H9 (cell line): ENCODE measurements around the gene TOGARAM1. TPM values are rescaled to one million over a fixed set of nuclear protein-coding genes. Genes with fewer than 3 reads are reported as not detected.
A peak's percentile ranks its signal among the peaks of the same experiment; 100 is the strongest.

Experiments used
- DNase-seq: peaks from one replicate; pipeline ENCODE4 v3.0.0-alpha.2; 2017
- H2AFZ ChIP-seq: one replicate; pipeline ENCODE4 v1.6.1; 2013; ENCODE audit warnings: mild to moderate bottlenecking, low read length, control low read depth, moderate library complexity
- H2AK5ac ChIP-seq: 2 replicates; pipeline ENCODE4 v1.6.1; 2013; ENCODE audit warnings: low read length, control low read depth, mixed read lengths; ENCODE audit not compliant: insufficient read length
- H2BK120ac ChIP-seq: one replicate; pipeline ENCODE4 v1.6.1; 2013; ENCODE audit warnings: low read depth, mild to moderate bottlenecking, low read length, control low read depth, inconsistent platforms; ENCODE audit not compliant: poor library complexity, severe bottlenecking
- H2BK12ac ChIP-seq: 2 replicates; pipeline ENCODE4 v1.6.1; 2013; ENCODE audit warnings: low read length, control low read depth, mixed read lengths, low read depth; ENCODE audit not compliant: insufficient read length
- H2BK15ac ChIP-seq: 2 replicates; pipeline ENCODE4 v1.6.1; 2013; ENCODE audit warnings: low read depth, low read length, control low read depth
- H2BK20ac ChIP-seq: one replicate; pipeline ENCODE4 v1.6.1; 2013; ENCODE audit warnings: low read depth, mild to moderate bottlenecking, low read length, control low read depth, inconsistent platforms; ENCODE audit not compliant: poor library complexity, severe bottlenecking
- H2BK5ac ChIP-seq: 2 replicates; pipeline ENCODE4 v1.6.1; 2013; ENCODE audit warnings: low read length, control low read depth, mixed read lengths; ENCODE audit not compliant: insufficient read length
- H3K14ac ChIP-seq: 2 replicates; pipeline ENCODE4 v1.6.1; 2013; ENCODE audit warnings: low read length, control low read depth; ENCODE audit not compliant: insufficient read depth
- H3K18ac ChIP-seq: 2 replicates; pipeline ENCODE4 v1.6.1; 2013; ENCODE audit warnings: low read depth, mild to moderate bottlenecking, mixed read lengths, low read length, control low read depth; ENCODE audit not compliant: insufficient read length
- H3K23ac ChIP-seq: 2 replicates; pipeline ENCODE4 v1.6.1; 2013; ENCODE audit warnings: low read length, control low read depth, mixed read lengths, low read depth; ENCODE audit not compliant: insufficient read length
- H3K23me2 ChIP-seq: 2 replicates; pipeline ENCODE4 v1.6.1; 2013; ENCODE audit warnings: low read depth, mild to moderate bottlenecking, mixed read lengths, low read length, control low read depth; ENCODE audit not compliant: insufficient read length, poor library complexity, severe bottlenecking
- H3K27ac ChIP-seq: 2 replicates; pipeline ENCODE4 v1.5.1; 2013; ENCODE audit warnings: low read length, control low read depth, mixed read lengths, low read depth; ENCODE audit not compliant: insufficient read length
- H3K27me3 ChIP-seq: 2 replicates; pipeline ENCODE4 v1.6.1; 2013; ENCODE audit warnings: low read length, control low read depth, inconsistent platforms; ENCODE audit not compliant: insufficient read depth
- H3K4ac ChIP-seq: 2 replicates; pipeline ENCODE4 v1.6.1; 2013; ENCODE audit warnings: low read depth, mild to moderate bottlenecking, control low read depth, inconsistent platforms, low read length, moderate library complexity
- H3K4me1 ChIP-seq: 2 replicates; pipeline ENCODE4 v1.6.1; 2013; ENCODE audit warnings: low read length, control low read depth, inconsistent platforms; ENCODE audit not compliant: insufficient read depth
- H3K4me2 ChIP-seq: 2 replicates; pipeline ENCODE4 v1.6.1; 2013; ENCODE audit warnings: low read length, control low read depth, mixed read lengths; ENCODE audit not compliant: insufficient read length, insufficient read depth
- H3K56ac ChIP-seq: 2 replicates; pipeline ENCODE4 v1.6.1; 2013; ENCODE audit warnings: low read depth, mild to moderate bottlenecking, mixed read lengths, low read length, control low read depth; ENCODE audit not compliant: insufficient read length
- H3K79me1 ChIP-seq: 2 replicates; pipeline ENCODE4 v1.6.1; 2013; ENCODE audit warnings: low read depth, mild to moderate bottlenecking, moderate library complexity, low read length, control low read depth, inconsistent platforms; ENCODE audit not compliant: insufficient read depth, poor library complexity, severe bottlenecking
- H3K79me2 ChIP-seq: 2 replicates; pipeline ENCODE4 v1.6.1; 2013; ENCODE audit warnings: low read length, control low read depth, inconsistent platforms; ENCODE audit not compliant: insufficient read depth
- H3K9ac ChIP-seq: 2 replicates; pipeline ENCODE4 v1.6.1; 2013; ENCODE audit warnings: low read length, control low read depth, mixed read lengths; ENCODE audit not compliant: insufficient read length; ENCODE audit errors: extremely low read depth
- H3K9me3 ChIP-seq: one replicate; pipeline ENCODE4 v1.6.1; 2013; ENCODE audit warnings: low read depth, low read length, inconsistent platforms; ENCODE audit not compliant: control insufficient read depth
- H3T11ph ChIP-seq: one replicate; pipeline ENCODE4 v1.6.1; 2013; ENCODE audit warnings: mild to moderate bottlenecking, low read length, control low read depth, inconsistent platforms
- H4K20me1 ChIP-seq: one replicate; pipeline ENCODE4 v1.6.1; 2013; ENCODE audit not compliant: control insufficient read depth, insufficient read length, insufficient read depth
- H4K5ac ChIP-seq: 2 replicates; pipeline ENCODE4 v1.6.1; 2013; ENCODE audit warnings: low read depth, mild to moderate bottlenecking, mixed read lengths, low read length, control low read depth; ENCODE audit not compliant: insufficient read length
- H4K8ac ChIP-seq: replicated peaks from 2 replicates; pipeline ENCODE4 v1.6.1; 2013; ENCODE audit warnings: low read length, control low read depth, mixed read lengths, low read depth; ENCODE audit not compliant: insufficient read length
- H4K91ac ChIP-seq: 2 replicates; pipeline ENCODE4 v1.6.1; 2013; ENCODE audit warnings: low read depth, mild to moderate bottlenecking, moderate library complexity, mixed read lengths, low read length, control low read depth; ENCODE audit not compliant: insufficient read length
- H3K27ac Mint-ChIP-seq, 3 experiments: 2 replicates in 2 of 3; 3 replicates in 1 of 3; pipeline ENCODE4 v1.8.0; 2020 to 2021; ENCODE audit warnings: mixed read lengths in 3 of 3, mild to moderate bottlenecking in 1 of 3, moderate library complexity in 1 of 3
- H3K27me3 Mint-ChIP-seq: 2 replicates; pipeline ENCODE4 v1.8.0; 2021; ENCODE audit warnings: low read depth, mild to moderate bottlenecking, moderate library complexity, mixed read lengths
- H3K36me3 Mint-ChIP-seq, 3 experiments: 2 replicates in 2 of 3; 3 replicates in 1 of 3; pipeline ENCODE4 v1.8.0; 2020 to 2021; ENCODE audit warnings: low read depth in 3 of 3, mixed read lengths in 3 of 3; ENCODE audit not compliant: insufficient read depth in 1 of 3
- H3K4me1 Mint-ChIP-seq, 2 experiments: 2 replicates each; pipeline ENCODE4 v1.8.0; 2020; ENCODE audit warnings: mixed read lengths in 2 of 2
- H3K4me3 Mint-ChIP-seq, 2 experiments: 2 replicates in 1 of 2; 3 replicates in 1 of 2; pipeline ENCODE4 v1.8.0; 2020 to 2021; ENCODE audit warnings: mild to moderate bottlenecking in 2 of 2, mixed read lengths in 2 of 2, moderate library complexity in 1 of 2
- H3K9me3 Mint-ChIP-seq, 2 experiments: 2 replicates in 1 of 2; 3 replicates in 1 of 2; pipeline ENCODE4 v1.8.0; 2020; ENCODE audit warnings: mild to moderate bottlenecking in 2 of 2, mixed read lengths in 2 of 2, moderate library complexity in 1 of 2
- CTCF ChIP-seq: fragments of 200-600 bp; sonication (generic); conservative IDR thresholded peaks from 3 replicates; pipeline ENCODE4 v1.8.0; 2021; ENCODE audit warnings: antibody characterized with exemption, mild to moderate bottlenecking
- WGBS: extraction: QIAGEN DNeasy Blood & Tissue Kit; methylation state at CpG from one replicate; pipeline ENCODE4 v1.1.7; 2013; ENCODE audit warnings: missing lambda C conversion rate, low lambda C conversion rate, mixed read lengths; ENCODE audit not compliant: insufficient read length; ENCODE audit errors: extremely low coverage; 5-methylcytosine and 5-hydroxymethylcytosine counted together
- total RNA-seq: library from RNA; stranded (reverse); gene quantifications from 2 replicates; pipeline ENCODE4 v1.2.1, GENCODE V29; 2021

The TOGARAM1 gene
- total RNA-seq, 1 experiment from 2014 or later, result 11.4 TPM

GRCh38 chr14:45083617-45083975 lies 121.6 kb downstream of the TOGARAM1 start:
- H3T11ph ChIP-seq, result no peak overlapping the region
- no peak overlapping the region for H3K14ac ChIP-seq
- H2BK12ac ChIP-seq, result no peak overlapping the region
- Mint-ChIP-seq H3K27ac (peak overlapping the region in 2 of 3 experiments; percentile 80 to 91; a peak in 4 of 7 replicates), H3K4me3 (peak overlapping the region; percentile 99), H3K36me3 (peaks cover 0 to 19% (median 3%) of the 10 kb centered on the region in 3 experiments; a peak in 6 of 7 replicates), H3K27me3 (no peaks in the 10 kb centered on the region; the same call in 1 of the 2 replicates), H3K4me1 (peaks cover 23 to 43% of the 10 kb centered on the region in 2 experiments), H3K9me3 (no peaks in the 10 kb centered on the region; a peak in 1 of 5 replicates)
- H3K79me2 ChIP-seq, result peaks cover 32% of the 10 kb centered on the region; the same call in 1 of the 2 replicates
- no peak overlapping the region for H3K9ac ChIP-seq
- no CpG with 5 or more reads among the region's 10 CpGs for WGBS
- peak overlapping the region; percentile 69 for H2AFZ ChIP-seq
- no peak overlapping the region for H3K4ac ChIP-seq
- no peaks in the 10 kb centered on the region for H3K9me3 ChIP-seq
- H3K18ac ChIP-seq, result no peak overlapping the region
- no peaks in the 10 kb centered on the region for H3K4me1 ChIP-seq
- H4K5ac ChIP-seq, result no peak overlapping the region
- no peak overlapping the region for H4K91ac ChIP-seq
- H3K23ac ChIP-seq, result no peak overlapping the region
- H2BK5ac ChIP-seq, result no peak overlapping the region
- no peak for DNase-seq
- H3K27ac ChIP-seq, result no peak overlapping the region
- H3K79me1 ChIP-seq, result no peaks in the 10 kb centered on the region
- H3K23me2 ChIP-seq, result peaks cover 3% of the 10 kb centered on the region
- no peak for TF ChIP-seq CTCF
- H2BK15ac ChIP-seq, result no peak overlapping the region
- H3K56ac ChIP-seq, result no peak overlapping the region
- no peak overlapping the region for H2AK5ac ChIP-seq
- no peaks in the 10 kb centered on the region for H3K27me3 ChIP-seq
- H2BK20ac ChIP-seq, result no peak overlapping the region
- no peak overlapping the region for H2BK120ac ChIP-seq
- no peak overlapping the region for H4K8ac ChIP-seq
- peak overlapping the region; percentile 54 for H3K4me2 ChIP-seq
- no peaks in the 10 kb centered on the region for H4K20me1 ChIP-seq
